ENCODE measurements around the gene PHACTR4. TPM values are rescaled to one million over a fixed set of nuclear protein-coding genes. Genes with fewer than 3 reads are reported as not detected.

The PHACTR4 gene
- total and polyA plus RNA-seq, 9 of the 15 experiments (the other 6 are each of a cell fraction or from before 2014, with no cell fraction given) = 6.4 to 43.6 (median 14.2) TPM

GRCh38 chr1:28412731-28413130 is 43.2 kb downstream of the PHACTR4 start (continued):
- TF ChIP-seq REST (IDR thresholded peaks at IDR 0.05; ENCODE audit: borderline replicate concordance) (peak; percentile 62; the same call in 1 of the 2 replicates), REST (CRISPR knock-in tag; IDR thresholded peaks at IDR 0.05; ENCODE audit: low read depth) (no peak), KLF13 (tag; IDR thresholded peaks at IDR 0.05; ENCODE audit: borderline replicate concordance, low read depth) (no peak), DPF2 (IDR thresholded peaks at IDR 0.05) (peak; percentile 46; the same call in 1 of the 2 replicates), NCOR1 (IDR thresholded peaks at IDR 0.05) (no peak), PBX2 (CRISPR knock-in tag; IDR thresholded peaks at IDR 0.05; ENCODE audit: low read depth) (no peak), PBX2 (tag; conservative IDR thresholded peaks at IDR 0.05; ENCODE audit: low read depth) (peak; percentile 74), JUNB (CRISPR knock-in tag; conservative IDR thresholded peaks at IDR 0.05) (no peak), AFF1 (IDR thresholded peaks at IDR 0.05; ENCODE audit: low read depth in 1 of 2, partially characterized antibody in 2 of 2) (peak in 1 of 2 experiments; percentile 6), ARID3B (CRISPR knock-in tag; IDR thresholded peaks at IDR 0.05; ENCODE audit: borderline replicate concordance) (no peak), TCF7L2 (IDR thresholded peaks at IDR 0.05; ENCODE audit: low read depth, low read length) (no peak), BDP1 (IDR thresholded peaks at IDR 0.05; ENCODE audit: insufficient read depth, insufficient read length) (no peak)

Measured in K562 (cell line).